Neural cell (in vitro differentiated cells): Measurements from ENCODE around the gene WNT4.

Experiments used
- CTCF ChIP-seq: fragments of 450-650 bp; IDR thresholded peaks from 2 replicates; pipeline ENCODE4 v1.5.1; 2014; ENCODE audit warnings: antibody characterized with exemption, mild to moderate bottlenecking, moderate library complexity; ENCODE audit not compliant: poor library complexity, severe bottlenecking
- EP300 ChIP-seq: fragments of 450-650 bp; conservative IDR thresholded peaks from 2 replicates; pipeline ENCODE4 v1.6.1; 2014; ENCODE audit warnings: antibody characterized with exemption, mild to moderate bottlenecking, moderate library complexity; ENCODE audit not compliant: poor library complexity, severe bottlenecking
- TAF1 ChIP-seq: IDR thresholded peaks from 2 replicates; pipeline ENCODE4 v1.6.1; 2012; ENCODE audit warnings: low read depth

GRCh38 chr1:22104865-22105437 lies 37.9 kb downstream of the WNT4 start:
- no peak for TF ChIP-seq CTCF
- no peak for TF ChIP-seq EP300
- TF ChIP-seq TAF1: no peak
